ENCODE results near the gene FHIT. TPM values are rescaled to one million over a fixed set of nuclear protein-coding genes. Genes with fewer than 3 reads are reported as not detected.

FHIT gene
- total RNA-seq, 1 experiment from 2014 or later = 0.10 TPM

GRCh38 chr3:59733041-59733809 lies 1518.0 kb downstream of the FHIT start:
- DNase-seq (ENCODE audit: low spot score) = no peak

GRCh38 chr3:59731943-59732342 lies 1519.3 kb downstream of the FHIT start:
- DNase-seq (ENCODE audit: low spot score) = no peak

- no peak for DNase-seq (ENCODE audit: low spot score)
These were observed 1520.7 kb downstream of the FHIT start for GRCh38 chr3:59730591-59730990.

- DNase-seq (ENCODE audit: low spot score) = no peak
These were observed 1522.7 kb downstream of the FHIT start for GRCh38 chr3:59728587-59728908.

GRCh38 chr3:59727902-59728586 lies 1523.2 kb downstream of the FHIT start:
- DNase-seq (ENCODE audit: low spot score) = no peak

- DNase-seq (ENCODE audit: low spot score) = no peak
These were observed 1525.0 kb downstream of the FHIT start for GRCh38 chr3:59726279-59726678.

GRCh38 chr3:59717679-59718205 lies 1533.5 kb downstream of the FHIT start:
- DNase-seq (ENCODE audit: low spot score) = no peak

- no peak for DNase-seq (ENCODE audit: low spot score)
These were observed 1537.2 kb downstream of the FHIT start for GRCh38 chr3:59714066-59714465.

GRCh38 chr3:59710554-59710953 lies 1540.7 kb downstream of the FHIT start:
- DNase-seq (ENCODE audit: low spot score) = no peak

GRCh38 chr3:59709702-59710553 lies 1541.3 kb downstream of the FHIT start:
- no peak for DNase-seq (ENCODE audit: low spot score)

GRCh38 chr3:59708202-59708601 lies 1543.0 kb downstream of the FHIT start:
- DNase-seq (ENCODE audit: low spot score) = no peak

GRCh38 chr3:59704292-59704691 lies 1547.0 kb downstream of the FHIT start:
- DNase-seq (ENCODE audit: low spot score) = no peak

GRCh38 chr3:59699648-59700320 lies 1551.5 kb downstream of the FHIT start:
- DNase-seq (ENCODE audit: low spot score) = no peak

Data from A172 (cell line).